KMS-11 (cell line): Measurements from ENCODE around the gene TNFAIP8.

Experiments used
- H2AFZ ChIP-seq: fragments of 200-600 bp; sonication (generic); 2 replicates; pipeline ENCODE4 v1.6.1; 2016; ENCODE audit warnings: antibody characterized with exemption, mixed run types, low read depth
- H3K27ac ChIP-seq: fragments of 200-600 bp; sonication (generic); 2 replicates; pipeline ENCODE4 v1.6.1; 2016; ENCODE audit warnings: mild to moderate bottlenecking, mixed run types
- H3K27me3 ChIP-seq: fragments of 200-600 bp; sonication (generic); 2 replicates; pipeline ENCODE4 v1.6.1; 2017; ENCODE audit warnings: mild to moderate bottlenecking, low read depth, mixed run types, moderate library complexity; ENCODE audit not compliant: insufficient read depth
- H3K36me3 ChIP-seq: fragments of 200-600 bp; sonication (generic); 2 replicates; pipeline ENCODE4 v1.6.1; 2017; ENCODE audit warnings: mild to moderate bottlenecking, mixed run types; ENCODE audit not compliant: insufficient read depth
- H3K4me1 ChIP-seq: fragments of 200-600 bp; sonication (generic); 2 replicates; pipeline ENCODE4 v1.6.1; 2016; ENCODE audit warnings: mild to moderate bottlenecking, low read depth, mixed run types; ENCODE audit not compliant: poor library complexity, severe bottlenecking
- H3K4me2 ChIP-seq: fragments of 200-600 bp; sonication (generic); 2 replicates; pipeline ENCODE4 v1.7.0; 2016; ENCODE audit warnings: mild to moderate bottlenecking, mixed run types
- H3K4me3 ChIP-seq: fragments of 200-600 bp; sonication (generic); IDR thresholded peaks from 2 replicates; pipeline ENCODE4 v1.6.1; 2017; ENCODE audit warnings: low read depth, low read length, mixed read lengths; ENCODE audit not compliant: insufficient read depth
- H3K79me2 ChIP-seq: fragments of 200-600 bp; sonication (generic); 2 replicates; pipeline ENCODE4 v1.6.1; 2016; ENCODE audit warnings: low read depth, mixed run types; ENCODE audit not compliant: insufficient read depth
- H3K9ac ChIP-seq: fragments of 200-600 bp; sonication (generic); 2 replicates; pipeline ENCODE4 v1.6.1; 2016; ENCODE audit warnings: mild to moderate bottlenecking, mixed run types
- H4K20me1 ChIP-seq: fragments of 200-600 bp; sonication (generic); 2 replicates; pipeline ENCODE4 v1.6.1; 2016; ENCODE audit warnings: mild to moderate bottlenecking, mixed run types; ENCODE audit not compliant: insufficient read depth
- CTCF ChIP-seq: fragments of 200-600 bp; sonication (generic); conservative IDR thresholded peaks from 2 replicates; pipeline ENCODE4 v1.6.1; 2017; ENCODE audit warnings: low read depth, mild to moderate bottlenecking, antibody characterized with exemption, low read length, moderate library complexity, mixed read lengths

TNFAIP8 gene

GRCh38 chr5:119343766-119344165 lies 12.1 kb upstream of the TNFAIP8 start:
- no peaks in the 10 kb centered on the region for H4K20me1 ChIP-seq
- no peak overlapping the region for H2AFZ ChIP-seq
- H3K4me2 ChIP-seq: peak overlapping the region; percentile 18; the same call in 1 of the 2 replicates
- H3K9ac ChIP-seq: no peak overlapping the region
- no peak for TF ChIP-seq CTCF
- no peak overlapping the region for H3K4me3 ChIP-seq
- no peaks in the 10 kb centered on the region for H3K27me3 ChIP-seq
- no peak overlapping the region for H3K27ac ChIP-seq
- peaks cover 87% of the 10 kb centered on the region for H3K4me1 ChIP-seq
- no peaks in the 10 kb centered on the region for H3K36me3 ChIP-seq
- peaks cover 30% of the 10 kb centered on the region for H3K79me2 ChIP-seq

GRCh38 chr5:119344231-119344630 lies 11.6 kb upstream of the TNFAIP8 start:
- Histone ChIP-seq H2AFZ (no peak overlapping the region), H3K36me3 (no peaks in the 10 kb centered on the region), H3K27me3 (no peaks in the 10 kb centered on the region), H3K79me2 (peaks cover 27% of the 10 kb centered on the region), H3K27ac (no peak overlapping the region), H4K20me1 (no peaks in the 10 kb centered on the region), H3K4me1 (peaks cover 87% of the 10 kb centered on the region), H3K9ac (no peak overlapping the region), H3K4me2 (peak overlapping the region; percentile 18; the same call in 1 of the 2 replicates), H3K4me3 (no peak overlapping the region)
- no peak for TF ChIP-seq CTCF

- Histone ChIP-seq H3K4me2 (peak overlapping the region; percentile 57), H3K79me2 (peaks cover 27% of the 10 kb centered on the region), H3K27me3 (no peaks in the 10 kb centered on the region), H3K36me3 (no peaks in the 10 kb centered on the region), H3K9ac (no peak overlapping the region), H3K27ac (no peak overlapping the region), H4K20me1 (no peaks in the 10 kb centered on the region), H3K4me1 (peaks cover 81% of the 10 kb centered on the region), H3K4me3 (no peak overlapping the region), H2AFZ (no peak overlapping the region)
- no peak for TF ChIP-seq CTCF
Measured at GRCh38 chr5:119345861-119346260, 10.0 kb upstream of the TNFAIP8 start.

GRCh38 chr5:119346394-119346793 lies 9.4 kb upstream of the TNFAIP8 start:
- Histone ChIP-seq H3K36me3 (no peaks in the 10 kb centered on the region), H3K4me2 (peak overlapping the region; percentile 58; the same call in 1 of the 2 replicates), H3K27me3 (no peaks in the 10 kb centered on the region), H3K79me2 (peaks cover 27% of the 10 kb centered on the region), H4K20me1 (no peaks in the 10 kb centered on the region), H2AFZ (no peak overlapping the region), H3K27ac (no peak overlapping the region), H3K4me1 (peaks cover 77% of the 10 kb centered on the region), H3K9ac (no peak overlapping the region), H3K4me3 (no peak overlapping the region)
- no peak for TF ChIP-seq CTCF
